SK-N-SH (cell line): ENCODE data around the gene ARID1A. TPM values are rescaled to one million over a fixed set of nuclear protein-coding genes. Genes with fewer than 3 reads are reported as not detected.
A peak's percentile ranks its signal among the peaks of the same experiment; 100 is the strongest.

ENCODE experiments used
- CTCF ChIA-PET: fragments of 300-600, 350-600 bp; formaldehyde crosslinking; extraction: SDS; loops from one replicate; lab custom pipeline; 2021; lab: Yijun Ruan, JAX
- POLR2A ChIA-PET: fragments of 350-600 bp; sonication (Branson Sonifier 250); formaldehyde crosslinking; extraction: SDS; loops from one replicate; lab custom pipeline; 2020; ENCODE audit warnings: antibody characterized with exemption, inconsistent platforms; lab: Yijun Ruan, JAX
- DNase-seq: peaks from one replicate; pipeline ENCODE4 v3.0.0; 2012
- H2AFZ ChIP-seq: fragments of 200-600 bp; sonication (generic); 2 replicates; pipeline ENCODE4 v1.8.1; 2016; ENCODE audit warnings: antibody characterized with exemption, mild to moderate bottlenecking, low read depth
- H3F3A ChIP-seq: fragments of 200-600 bp; sonication (generic); replicated peaks from 2 replicates; pipeline ENCODE3; 2016; ENCODE audit warnings: antibody characterized with exemption, mild to moderate bottlenecking; ENCODE audit not compliant: insufficient read depth
- H3K27ac ChIP-seq, 2 experiments: fragments of 200-500 bp in 1 of 2; fragments of 200-600 bp in 1 of 2; sonication (Bioruptor generic) in 1 of 2; sonication (generic), shearing (Covaris generic) in 1 of 2; 2 replicates each; pipeline versions ENCODE4 v1.5.1 to v1.6.1; 2014 to 2016; ENCODE audit warnings: low read depth in 2 of 2, inconsistent platforms in 1 of 2, low read length in 1 of 2, mild to moderate bottlenecking in 1 of 2, mixed read lengths in 1 of 2
- H3K27me3 ChIP-seq: fragments of 200-600 bp; sonication (generic), shearing (Covaris generic); 2 replicates; pipeline ENCODE4 v1.6.1; 2016; ENCODE audit warnings: mixed run types; ENCODE audit not compliant: insufficient read depth
- H3K36me3 ChIP-seq, 2 experiments: fragments of 200-500 bp in 1 of 2; fragments of 200-600 bp in 1 of 2; sonication (Bioruptor generic) in 1 of 2; sonication (generic) in 1 of 2; replicated peaks in 1 of 2; 2 replicates each; pipeline versions ENCODE3 to v1.5.1; 2014 to 2016; ENCODE audit warnings: low read length in 1 of 2, mild to moderate bottlenecking in 1 of 2; ENCODE audit not compliant: insufficient read depth in 2 of 2, control insufficient read depth in 1 of 2
- H3K4me1 ChIP-seq, 2 experiments: fragments of 200-500 bp in 1 of 2; fragments of 200-600 bp in 1 of 2; sonication (Bioruptor generic) in 1 of 2; sonication (generic), shearing (Covaris generic) in 1 of 2; 2 replicates each; pipeline versions ENCODE4 v1.5.1 to v1.6.1; 2014 to 2016; ENCODE audit warnings: low read depth in 1 of 2, low read length in 1 of 2, mixed run types in 1 of 2; ENCODE audit not compliant: insufficient read depth in 2 of 2, control insufficient read depth in 1 of 2
- H3K4me2 ChIP-seq: fragments of 200-600 bp; sonication (generic), shearing (Covaris generic); 2 replicates; pipeline ENCODE4 v1.6.1; 2017; ENCODE audit warnings: mixed run types
- H3K4me3 ChIP-seq, 2 experiments: fragments of 200-500 bp in 1 of 2; fragments of 200-600 bp in 1 of 2; sonication (Bioruptor generic) in 1 of 2; sonication (generic), shearing (Covaris generic) in 1 of 2; 2 replicates each; pipeline versions ENCODE4 v1.5.1 to v1.8.1; 2014 to 2016; ENCODE audit warnings: low read depth in 2 of 2, inconsistent platforms in 1 of 2, low read length in 1 of 2, mild to moderate bottlenecking in 1 of 2, mixed read lengths in 1 of 2, moderate library complexity in 1 of 2
- H3K79me2 ChIP-seq: fragments of 200-600 bp; sonication (generic); 2 replicates; pipeline ENCODE4 v1.8.1; 2017; ENCODE audit warnings: mild to moderate bottlenecking; ENCODE audit not compliant: insufficient read depth
- H3K9ac ChIP-seq: fragments of 200-600 bp; sonication (generic); 2 replicates; pipeline ENCODE4 v1.6.1; 2017; ENCODE audit warnings: mixed run types
- H3K9me2 ChIP-seq: fragments of 200-600 bp; sonication (generic); 2 replicates; pipeline ENCODE4 v1.6.1; 2017; ENCODE audit warnings: mixed run types
- H3K9me3 ChIP-seq: fragments of 200-600 bp; sonication (generic); 2 replicates; pipeline ENCODE4 v1.6.1; 2017; ENCODE audit warnings: mixed run types, mild to moderate bottlenecking, moderate library complexity
- H4K20me1 ChIP-seq: fragments of 200-600 bp; sonication (generic); 2 replicates; pipeline ENCODE4 v1.6.1; 2017; ENCODE audit warnings: mild to moderate bottlenecking, mixed run types; ENCODE audit not compliant: insufficient read depth
- EZH2phosphoT487 ChIP-seq: fragments of 200-600 bp; sonication (generic); IDR thresholded peaks from 2 replicates; pipeline ENCODE4 v1.6.1; 2017; ENCODE audit warnings: low read depth, mixed run types, mild to moderate bottlenecking, antibody characterized with exemption, moderate library complexity, borderline replicate concordance
- FOSL2 ChIP-seq: IDR thresholded peaks from 2 replicates; pipeline ENCODE4 v1.4.0; 2012; ENCODE audit warnings: low read depth, mild to moderate bottlenecking, moderate library complexity, borderline replicate concordance
- FOXJ3 ChIP-seq: sonication (generic); formaldehyde crosslinking; IDR thresholded peaks from 2 replicates; pipeline ENCODE4 v1.5.1; 2020; ENCODE audit warnings: mild to moderate bottlenecking, missing genetic modification reagents
- FOXM1 ChIP-seq: IDR thresholded peaks from 2 replicates; pipeline ENCODE4 v1.4.0; 2012; ENCODE audit warnings: low read depth, mild to moderate bottlenecking
- GABPA ChIP-seq: IDR thresholded peaks from 2 replicates; pipeline ENCODE4 v1.4.0; 2012; ENCODE audit warnings: low read depth, mild to moderate bottlenecking
- GATA2 ChIP-seq: sonication (generic); formaldehyde crosslinking; IDR thresholded peaks from 2 replicates; pipeline ENCODE4 v1.5.0; 2020; ENCODE audit warnings: mild to moderate bottlenecking, missing genetic modification reagents
- NFIC ChIP-seq: IDR thresholded peaks from 2 replicates; pipeline ENCODE4 v1.4.0; 2012; ENCODE audit warnings: borderline replicate concordance
- NRF1 ChIP-seq: IDR thresholded peaks from 2 replicates; pipeline ENCODE4 v1.6.1; 2012; ENCODE audit warnings: low read depth, mild to moderate bottlenecking, low read length
- POLR2AphosphoS5 ChIP-seq: IDR thresholded peaks from 2 replicates; pipeline ENCODE4 v1.6.1; 2012; ENCODE audit warnings: low read depth, low read length
- RAD21 ChIP-seq: IDR thresholded peaks from 2 replicates; pipeline ENCODE4 v1.6.1; 2012; ENCODE audit warnings: mild to moderate bottlenecking, low read length
- RCOR1 ChIP-seq: fragments of 150-350 bp; IDR thresholded peaks from 2 replicates; pipeline ENCODE4 v1.6.1; 2017; ENCODE audit warnings: antibody characterized with exemption, low read length
- RFX5 ChIP-seq: IDR thresholded peaks from 2 replicates; pipeline ENCODE4 v1.6.1; 2012; ENCODE audit warnings: mild to moderate bottlenecking, improper control_type of control experiment, low read length
- SMC3 ChIP-seq: IDR thresholded peaks from 2 replicates; pipeline ENCODE4 v1.6.1; 2012; ENCODE audit warnings: low read depth, low read length, improper control_type of control experiment
- TCF12 ChIP-seq: IDR thresholded peaks from 2 replicates; pipeline ENCODE4 v1.4.0; 2012
- TEAD4 ChIP-seq: IDR thresholded peaks from 2 replicates; pipeline ENCODE4 v1.4.0; 2012; ENCODE audit warnings: mild to moderate bottlenecking, borderline replicate concordance; ENCODE audit not compliant: insufficient read depth
- USF1 ChIP-seq: IDR thresholded peaks from 2 replicates; pipeline ENCODE4 v1.4.0; 2012; ENCODE audit warnings: low read depth, borderline replicate concordance
- USF2 ChIP-seq: fragments of 150-350 bp; IDR thresholded peaks from 2 replicates; pipeline ENCODE4 v1.6.1; 2017; ENCODE audit warnings: antibody characterized with exemption, low read length, low read depth, borderline replicate concordance
- WGBS: methylation state at CpG from one replicate; pipeline ENCODE4 v1.1.6; 2017; ENCODE audit warnings: low lambda C conversion rate; 5-methylcytosine and 5-hydroxymethylcytosine counted together
- polyA plus RNA-seq, 3 experiments: library from polyadenylated mRNA; depleted of rRNA; stranded (reverse); fragments of >200 nt; gene quantifications; 2 replicates each; pipeline ENCODE4 v1.2.3, GENCODE V29; 2012
- TF ChIP-seq, protein P1 (sequence below): fragments of 200-600 bp; sonication (generic); IDR thresholded peaks from 2 replicates; pipeline ENCODE4 v1.6.1; 2017; ENCODE audit warnings: antibody characterized with exemption, mild to moderate bottlenecking, moderate library complexity
- TF ChIP-seq, protein P2 (sequence below): IDR thresholded peaks from 2 replicates; pipeline ENCODE4; 2012

ARID1A gene
- polyA plus RNA-seq, 1 of the 3 experiments (the other 2 are of a cell fraction), result 26.5 TPM

DNA sequence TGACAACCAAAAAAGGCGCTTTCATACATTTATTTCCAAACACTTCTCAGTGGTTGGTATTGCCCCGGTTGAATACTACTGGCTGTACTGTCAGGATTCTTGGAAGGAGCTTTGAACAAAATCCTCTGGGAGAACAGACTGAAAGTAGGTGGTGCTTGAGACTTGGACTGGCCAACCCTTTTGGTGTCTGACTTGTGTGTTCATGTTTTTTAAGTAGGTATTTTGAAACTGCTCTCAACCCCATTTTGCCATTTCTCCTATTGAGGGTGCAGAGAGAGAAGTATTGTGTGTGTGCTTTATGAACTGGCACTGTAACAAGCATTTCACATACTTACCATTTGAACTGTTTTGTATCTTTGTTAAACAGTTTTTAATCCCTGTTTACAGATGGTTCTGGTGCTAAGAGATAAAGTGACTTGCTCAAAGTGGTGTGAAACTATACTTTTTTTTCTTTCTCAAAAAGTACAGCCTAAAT is 21.2 kb downstream of the ARID1A start:
- DNase-seq, result no peak
- Histone ChIP-seq H3F3A (peaks cover 6% of the 10 kb centered on the region), H2AFZ (no peak overlapping the region), H3K4me1 (peaks cover 0 to 28% of the 10 kb centered on the region in 2 experiments; a peak in 3 of 4 replicates), H4K20me1 (peaks cover 100% of the 10 kb centered on the region), H3K4me3 (no peak overlapping the region), H3K36me3 (peaks cover 0 to 7% of the 10 kb centered on the region in 2 experiments), H3K79me2 (peaks cover 100% of the 10 kb centered on the region), H3K27ac (peak overlapping the region in 1 of 2 experiments; percentile 13; a peak in 1 of 4 replicates), H3K9me2 (no peaks in the 10 kb centered on the region), H3K4me2 (0 out of 2 replicates have a peak overlapping the region, but pooled peaks have one; percentile 13), H3K9me3 (no peaks in the 10 kb centered on the region), H3K27me3 (no peaks in the 10 kb centered on the region), H3K9ac (no peak overlapping the region)
- ChIA-PET CTCF (interaction anchor here (1.0 kb wide), 1 partner anchor 72 kb away, joined by 3 read pairs; no protein-coding TSS in a partner anchor), POLR2A (no interaction called here)
- 81% methylated on average over 2 of the region's 2 CpGs for WGBS
- TF ChIP-seq RCOR1, result no peak
- no peak for TF ChIP-seq NRF1
- TF ChIP-seq TEAD4, result no peak
- TF ChIP-seq USF2, result no peak
- TF ChIP-seq GATA2 (CRISPR knock-in tag), result no peak
- TF ChIP-seq SMC3, result no peak
- no peak for TF ChIP-seq RFX5
- TF ChIP-seq USF1, result no peak
- TF ChIP-seq, protein P1, sequence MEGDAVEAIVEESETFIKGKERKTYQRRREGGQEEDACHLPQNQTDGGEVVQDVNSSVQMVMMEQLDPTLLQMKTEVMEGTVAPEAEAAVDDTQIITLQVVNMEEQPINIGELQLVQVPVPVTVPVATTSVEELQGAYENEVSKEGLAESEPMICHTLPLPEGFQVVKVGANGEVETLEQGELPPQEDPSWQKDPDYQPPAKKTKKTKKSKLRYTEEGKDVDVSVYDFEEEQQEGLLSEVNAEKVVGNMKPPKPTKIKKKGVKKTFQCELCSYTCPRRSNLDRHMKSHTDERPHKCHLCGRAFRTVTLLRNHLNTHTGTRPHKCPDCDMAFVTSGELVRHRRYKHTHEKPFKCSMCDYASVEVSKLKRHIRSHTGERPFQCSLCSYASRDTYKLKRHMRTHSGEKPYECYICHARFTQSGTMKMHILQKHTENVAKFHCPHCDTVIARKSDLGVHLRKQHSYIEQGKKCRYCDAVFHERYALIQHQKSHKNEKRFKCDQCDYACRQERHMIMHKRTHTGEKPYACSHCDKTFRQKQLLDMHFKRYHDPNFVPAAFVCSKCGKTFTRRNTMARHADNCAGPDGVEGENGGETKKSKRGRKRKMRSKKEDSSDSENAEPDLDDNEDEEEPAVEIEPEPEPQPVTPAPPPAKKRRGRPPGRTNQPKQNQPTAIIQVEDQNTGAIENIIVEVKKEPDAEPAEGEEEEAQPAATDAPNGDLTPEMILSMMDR, result no peak
- TF ChIP-seq, protein P2, sequence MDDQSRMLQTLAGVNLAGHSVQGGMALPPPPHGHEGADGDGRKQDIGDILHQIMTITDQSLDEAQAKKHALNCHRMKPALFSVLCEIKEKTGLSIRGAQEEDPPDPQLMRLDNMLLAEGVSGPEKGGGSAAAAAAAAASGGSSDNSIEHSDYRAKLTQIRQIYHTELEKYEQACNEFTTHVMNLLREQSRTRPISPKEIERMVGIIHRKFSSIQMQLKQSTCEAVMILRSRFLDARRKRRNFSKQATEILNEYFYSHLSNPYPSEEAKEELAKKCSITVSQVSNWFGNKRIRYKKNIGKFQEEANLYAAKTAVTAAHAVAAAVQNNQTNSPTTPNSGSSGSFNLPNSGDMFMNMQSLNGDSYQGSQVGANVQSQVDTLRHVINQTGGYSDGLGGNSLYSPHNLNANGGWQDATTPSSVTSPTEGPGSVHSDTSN, result no peak
- no peak for TF ChIP-seq EZH2phosphoT487
- no peak for TF ChIP-seq POLR2AphosphoS5
- TF ChIP-seq NFIC, result no peak
- TF ChIP-seq FOXJ3 (CRISPR knock-in tag), result no peak
- TF ChIP-seq FOXM1, result no peak
- no peak for TF ChIP-seq FOSL2
- TF ChIP-seq TCF12, result no peak
- no peak for TF ChIP-seq RAD21
- no peak for TF ChIP-seq GABPA
